ENCODE data around the gene CALD1. TPM values are rescaled to one million over a fixed set of nuclear protein-coding genes. Genes with fewer than 3 reads are reported as not detected.

Gene CALD1
- total RNA-seq, 1 donor: 3,507 TPM

GRCh38 chr7:134827889-134828288 lies 48.5 kb downstream of the CALD1 start:
- H3K4me3 ChIP-seq (ENCODE audit: low read depth, low read length): no peak overlapping the region
- DNase-seq (ENCODE audit: low read depth): peak; percentile 87
- TF ChIP-seq CTCF (IDR thresholded peaks at IDR 0.05; ENCODE audit: insufficient read depth, low read depth, low read length): no peak

GRCh38 chr7:134828361-134828760 lies 48.9 kb downstream of the CALD1 start:
- TF ChIP-seq CTCF (IDR thresholded peaks at IDR 0.05; ENCODE audit: insufficient read depth, low read depth, low read length): no peak
- H3K4me3 ChIP-seq (ENCODE audit: low read depth, low read length): no peak overlapping the region
- no peak for DNase-seq (ENCODE audit: low read depth)

GRCh38 chr7:134829380-134829986 lies 50.0 kb downstream of the CALD1 start:
- DNase-seq (ENCODE audit: low read depth): no peak
- H3K4me3 ChIP-seq (ENCODE audit: low read depth, low read length): no peak overlapping the region
- TF ChIP-seq CTCF (IDR thresholded peaks at IDR 0.05; ENCODE audit: insufficient read depth, low read depth, low read length): no peak

- no peak overlapping the region for H3K4me3 ChIP-seq (ENCODE audit: low read depth, low read length)
- no peak for TF ChIP-seq CTCF (IDR thresholded peaks at IDR 0.05; ENCODE audit: insufficient read depth, low read depth, low read length)
- DNase-seq (ENCODE audit: low read depth): peak; percentile 80
Measured at GRCh38 chr7:134831862-134832261, 52.4 kb downstream of the CALD1 start.

- no peak overlapping the region for H3K4me3 ChIP-seq (ENCODE audit: low read depth, low read length)
- TF ChIP-seq CTCF (IDR thresholded peaks at IDR 0.05; ENCODE audit: insufficient read depth, low read depth, low read length): no peak
- peak; percentile 70 for DNase-seq (ENCODE audit: low read depth)
Measured at GRCh38 chr7:134832367-134832766, 52.9 kb downstream of the CALD1 start.

- no peak for TF ChIP-seq CTCF (IDR thresholded peaks at IDR 0.05; ENCODE audit: insufficient read depth, low read depth, low read length)
- DNase-seq (ENCODE audit: low read depth): peak; percentile 89
- H3K4me3 ChIP-seq (ENCODE audit: low read depth, low read length): no peak overlapping the region
Measured at GRCh38 chr7:134834689-134835462, 55.4 kb downstream of the CALD1 start.

All from fibroblast of villous mesenchyme (primary cell).